Glutamatergic neuron (in vitro differentiated cells): ENCODE data around the gene NSMCE1. TPM values are rescaled to one million over a fixed set of nuclear protein-coding genes. Genes with fewer than 3 reads are reported as not detected.
"Not testable (repeated sequence)": the region's sequence is repeated elsewhere in the genome, so short reads cannot be mapped to it uniquely, and the experiment has no call there.

Source experiments
- DNase-seq: peaks from one replicate; pipeline ENCODE4 v3.0.0; 2022
- H3K27ac Mint-ChIP-seq: one replicate; pipeline ENCODE4 v1.8.0; 2020; ENCODE audit warnings: mild to moderate bottlenecking, mixed read lengths, inconsistent platforms; ENCODE audit not compliant: unreplicated experiment
- H3K27me3 Mint-ChIP-seq: one replicate; pipeline ENCODE4 v1.8.0; 2020; ENCODE audit warnings: mild to moderate bottlenecking, moderate library complexity, mixed read lengths, inconsistent platforms; ENCODE audit not compliant: unreplicated experiment
- H3K36me3 Mint-ChIP-seq: one replicate; pipeline ENCODE4 v1.8.0; 2020; ENCODE audit warnings: mild to moderate bottlenecking, mixed read lengths, inconsistent platforms; ENCODE audit not compliant: unreplicated experiment
- H3K4me1 Mint-ChIP-seq: one replicate; pipeline ENCODE4 v1.8.0; 2020; ENCODE audit warnings: mild to moderate bottlenecking, low read depth, mixed read lengths, inconsistent platforms; ENCODE audit not compliant: unreplicated experiment
- H3K4me3 Mint-ChIP-seq: one replicate; pipeline ENCODE4 v1.8.0; 2020; ENCODE audit warnings: mild to moderate bottlenecking, mixed read lengths, inconsistent platforms; ENCODE audit not compliant: unreplicated experiment
- H3K9me3 Mint-ChIP-seq: one replicate; pipeline ENCODE4 v1.8.0; 2020; ENCODE audit warnings: mild to moderate bottlenecking, moderate library complexity, mixed read lengths, inconsistent platforms; ENCODE audit not compliant: unreplicated experiment
- total RNA-seq: library from RNA; stranded (reverse); fragmentation: NEBNext Ultra II Directional; extraction: Animal tissue kit (Norgen Biotek cat#: 25700); gene quantifications from one replicate; pipeline ENCODE4 v1.2.1, GENCODE V29; 2021; ENCODE audit not compliant: unreplicated experiment
- TF ChIP-seq, protein P1 (sequence below): fragments of 200-600 bp; sonication (generic); IDR thresholded peaks from one replicate; pipeline ENCODE4 v1.5.0; 2021; ENCODE audit not compliant: partially characterized antibody, unreplicated experiment

Gene NSMCE1
- total RNA-seq, 1 donor from 2014 or later, result 32.7 TPM

DNA sequence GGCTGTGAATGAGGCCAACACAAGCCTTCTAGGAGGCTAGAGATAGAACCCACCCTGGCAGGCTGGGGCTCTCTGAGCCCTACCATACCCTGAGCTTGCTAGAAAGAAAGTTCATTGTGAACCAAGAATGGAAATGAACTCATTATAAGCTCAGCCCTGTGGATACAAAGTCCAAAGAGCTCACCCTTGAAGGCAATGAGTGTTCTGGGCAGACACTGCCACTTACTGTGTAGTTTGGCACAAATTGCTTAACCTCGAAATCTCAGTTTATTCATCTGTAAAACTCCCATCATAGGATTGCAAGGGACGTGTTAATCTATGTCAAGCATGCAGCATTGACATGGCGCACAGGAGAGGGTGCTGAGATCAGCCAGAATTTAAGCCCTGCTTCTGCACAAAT, 59.8 kb downstream of the NSMCE1 start:
- Mint-ChIP-seq H3K4me3 (no peak overlapping the region), H3K9me3 (peaks cover 1% of the 10 kb centered on the region), H3K4me1 (peaks cover 3% of the 10 kb centered on the region), H3K27ac (no peak overlapping the region), H3K36me3 (no peaks in the 10 kb centered on the region), H3K27me3 (peaks cover 3% of the 10 kb centered on the region)
- TF ChIP-seq, protein P1, sequence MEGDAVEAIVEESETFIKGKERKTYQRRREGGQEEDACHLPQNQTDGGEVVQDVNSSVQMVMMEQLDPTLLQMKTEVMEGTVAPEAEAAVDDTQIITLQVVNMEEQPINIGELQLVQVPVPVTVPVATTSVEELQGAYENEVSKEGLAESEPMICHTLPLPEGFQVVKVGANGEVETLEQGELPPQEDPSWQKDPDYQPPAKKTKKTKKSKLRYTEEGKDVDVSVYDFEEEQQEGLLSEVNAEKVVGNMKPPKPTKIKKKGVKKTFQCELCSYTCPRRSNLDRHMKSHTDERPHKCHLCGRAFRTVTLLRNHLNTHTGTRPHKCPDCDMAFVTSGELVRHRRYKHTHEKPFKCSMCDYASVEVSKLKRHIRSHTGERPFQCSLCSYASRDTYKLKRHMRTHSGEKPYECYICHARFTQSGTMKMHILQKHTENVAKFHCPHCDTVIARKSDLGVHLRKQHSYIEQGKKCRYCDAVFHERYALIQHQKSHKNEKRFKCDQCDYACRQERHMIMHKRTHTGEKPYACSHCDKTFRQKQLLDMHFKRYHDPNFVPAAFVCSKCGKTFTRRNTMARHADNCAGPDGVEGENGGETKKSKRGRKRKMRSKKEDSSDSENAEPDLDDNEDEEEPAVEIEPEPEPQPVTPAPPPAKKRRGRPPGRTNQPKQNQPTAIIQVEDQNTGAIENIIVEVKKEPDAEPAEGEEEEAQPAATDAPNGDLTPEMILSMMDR, result no peak
- DNase-seq, result no peak

DNA sequence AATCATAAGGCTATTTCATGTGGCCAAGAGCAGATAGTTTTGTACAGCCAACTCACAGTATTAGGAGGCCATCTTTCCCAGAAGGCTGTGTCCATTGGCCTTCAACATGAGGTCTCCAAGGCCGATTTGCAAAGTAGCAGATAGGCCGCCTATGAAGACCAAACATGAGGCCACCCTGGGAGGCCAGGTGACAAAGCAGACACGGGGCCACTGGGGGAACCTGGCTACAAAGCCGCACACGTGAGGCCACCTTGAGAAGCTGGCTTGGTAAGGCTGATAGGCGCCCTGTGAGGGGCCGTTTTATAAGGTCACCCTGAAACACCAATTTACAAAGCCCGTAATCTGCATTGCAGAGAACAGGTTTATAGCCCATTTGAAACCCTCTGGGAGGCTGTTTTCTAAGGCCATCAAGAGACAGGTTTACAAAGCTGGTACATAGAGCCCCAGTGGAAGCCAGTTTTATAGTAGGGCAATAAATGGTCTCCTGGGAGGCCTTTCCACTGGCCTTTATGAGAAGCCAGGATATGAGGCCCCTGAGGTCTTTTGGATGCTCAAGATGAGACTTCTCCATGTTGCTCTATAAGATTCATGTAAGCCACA, 60.4 kb downstream of the NSMCE1 start:
- H3K36me3 Mint-ChIP-seq, result no peaks in the 10 kb centered on the region
- TF ChIP-seq, protein P1, result no peak
- no peak overlapping the region for H3K27ac Mint-ChIP-seq
- H3K27me3 Mint-ChIP-seq, result peaks cover 5% of the 10 kb centered on the region
- H3K4me1 Mint-ChIP-seq, result peaks cover 4% of the 10 kb centered on the region
- H3K4me3 Mint-ChIP-seq, result no peak overlapping the region
- peaks cover 8% of the 10 kb centered on the region for H3K9me3 Mint-ChIP-seq
- no peak for DNase-seq

DNA sequence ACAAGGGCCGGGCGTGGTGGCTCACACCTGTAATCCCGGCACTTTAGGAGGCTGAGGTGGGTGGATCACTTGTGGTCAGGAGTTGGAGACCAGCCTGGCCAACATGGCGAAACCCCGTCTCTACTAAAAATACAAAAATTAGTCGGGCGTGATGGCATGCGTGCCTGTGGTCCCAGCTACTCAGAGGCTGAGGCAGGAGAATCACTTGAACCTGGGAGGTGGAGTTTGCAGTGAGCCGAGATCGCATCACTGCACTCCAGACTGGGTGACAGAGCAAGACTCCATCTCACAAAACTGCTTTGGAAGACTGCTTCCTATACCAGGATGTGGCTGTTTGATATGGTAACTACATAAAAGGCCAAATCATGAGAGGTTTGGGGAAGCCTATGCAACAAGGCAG, 61.5 kb downstream of the NSMCE1 start:
- peaks cover 11% of the 10 kb centered on the region for H3K9me3 Mint-ChIP-seq
- H3K4me3 Mint-ChIP-seq, H3K36me3 Mint-ChIP-seq, H3K4me1 Mint-ChIP-seq, DNase-seq, H3K27ac Mint-ChIP-seq, H3K27me3 Mint-ChIP-seq: not testable (repeated sequence)

DNA sequence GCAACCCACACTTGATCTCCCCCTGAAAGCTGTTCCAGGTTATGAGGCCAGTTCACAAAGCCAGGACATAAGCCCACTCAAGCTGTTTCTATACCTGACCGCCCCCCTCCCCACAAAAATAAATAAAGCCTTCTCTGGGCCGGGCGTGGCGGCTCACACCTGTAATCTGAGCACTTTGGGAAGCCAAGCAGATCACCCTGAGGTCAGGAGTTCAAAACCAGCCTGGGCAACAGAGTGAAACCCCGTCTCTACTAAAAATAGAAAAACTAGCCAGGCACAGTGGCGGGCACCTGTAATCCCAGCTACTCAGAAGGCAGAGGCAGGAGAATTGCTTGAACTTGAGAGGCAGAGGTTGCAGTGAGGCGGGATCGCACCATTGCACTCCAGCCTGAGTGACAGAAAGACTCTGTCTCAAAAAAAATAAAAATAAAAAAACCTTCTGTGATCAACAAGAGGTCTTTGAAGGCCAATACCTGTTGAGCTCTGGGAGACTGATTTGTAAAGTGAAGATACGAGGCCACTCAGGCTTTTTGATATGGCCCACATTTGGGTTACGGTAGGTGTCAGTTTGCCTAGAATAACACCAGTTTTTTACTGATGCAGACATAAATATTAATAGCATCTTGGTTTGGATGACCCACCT, 63.0 kb downstream of the NSMCE1 start:
- Mint-ChIP-seq H3K27ac (no peak overlapping the region), H3K4me3 (no peak overlapping the region), H3K36me3 (no peaks in the 10 kb centered on the region), H3K9me3 (peaks cover 19% of the 10 kb centered on the region), H3K27me3 (peaks cover 9% of the 10 kb centered on the region), H3K4me1 (peaks cover 5% of the 10 kb centered on the region)
- no peak for DNase-seq
- TF ChIP-seq, protein P1, result no peak

DNA sequence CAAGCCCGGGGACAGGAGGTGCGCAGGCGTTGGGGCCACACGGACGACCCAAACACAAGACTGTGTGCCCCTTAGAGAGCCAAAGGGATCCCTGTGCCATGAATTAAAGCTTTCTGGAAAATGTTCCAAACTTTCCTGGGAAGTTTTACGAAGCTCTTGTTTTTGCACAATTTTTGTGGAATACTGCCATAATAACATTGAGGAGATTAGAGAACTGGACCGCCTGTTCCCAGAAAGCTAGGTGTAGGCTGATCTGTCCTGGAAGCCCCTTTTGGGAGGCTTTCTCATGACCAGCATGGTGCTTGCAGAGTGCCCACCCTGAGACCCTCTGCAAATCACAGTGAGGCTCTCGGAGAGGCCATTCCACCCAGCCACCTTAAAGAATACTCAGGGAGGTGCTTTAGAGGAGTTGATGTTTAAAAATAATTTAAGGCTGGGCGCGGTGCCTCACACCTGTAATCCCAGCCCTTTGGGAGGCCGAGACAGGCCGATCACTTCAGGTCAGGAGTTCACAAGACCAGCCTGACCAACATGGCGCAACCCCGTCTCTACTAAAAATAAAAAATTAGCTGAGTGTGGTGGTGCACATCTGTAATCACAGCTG, 64.2 kb downstream of the NSMCE1 start:
- peaks cover 19% of the 10 kb centered on the region for H3K9me3 Mint-ChIP-seq
- TF ChIP-seq, protein P1, result no peak
- peaks cover 8% of the 10 kb centered on the region for H3K27me3 Mint-ChIP-seq
- H3K4me1 Mint-ChIP-seq, result peaks cover 5% of the 10 kb centered on the region
- H3K36me3 Mint-ChIP-seq, result no peaks in the 10 kb centered on the region
- peak overlapping the region; percentile 98 for H3K4me3 Mint-ChIP-seq
- no peak for DNase-seq
- H3K27ac Mint-ChIP-seq, result peak overlapping the region; percentile 100
